Esophagus muscularis mucosa (tissue), 4 donors: ENCODE measurements around the gene IL11. TPM values are rescaled to one million over a fixed set of nuclear protein-coding genes. Genes with fewer than 3 reads are reported as not detected.

Experiments
- DNase-seq: peaks from one replicate; pipeline ENCODE4 v3.0.0-alpha.2; 2017; ENCODE audit errors: extremely low spot score
- H3K27ac ChIP-seq, 4 donors: fragments of 200-600 bp; sonication (generic); replicated peaks in 1 of 4; 1 replicate in 3 of 4; 2 replicates in 1 of 4; pipeline ENCODE4 v1.5.1; 2016 to 2019; ENCODE audit warnings: mild to moderate bottlenecking in 1 of 4
- H3K27me3 ChIP-seq, 4 donors: fragments of 200-600 bp; sonication (generic); one replicate each; pipeline versions ENCODE4 v1.5.1 to v1.6.0; 2016 to 2019
- H3K36me3 ChIP-seq, 4 donors: fragments of 200-600 bp; sonication (generic); one replicate each; pipeline ENCODE4 v1.5.1; 2016 to 2019
- H3K4me1 ChIP-seq, 4 donors: fragments of 200-600 bp; sonication (generic); one replicate each; pipeline ENCODE4 v1.5.1; 2016 to 2019
- H3K4me3 ChIP-seq, 4 donors: fragments of 200-600 bp; sonication (generic); 1 replicate in 2 of 4; 2 replicates in 2 of 4; pipeline ENCODE4 v1.5.1; 2016 to 2019; ENCODE audit warnings: mild to moderate bottlenecking in 4 of 4, moderate library complexity in 1 of 4
- H3K9me3 ChIP-seq, 4 donors: fragments of 200-600 bp; sonication (generic); 1 replicate in 3 of 4; 2 replicates in 1 of 4; pipeline ENCODE4 v1.5.1; 2016 to 2019
- EP300 ChIP-seq: sonication (generic); formaldehyde crosslinking; IDR thresholded peaks from one replicate; pipeline ENCODE4 v1.6.1; 2017; ENCODE audit warnings: antibody characterized with exemption
- POLR2A ChIP-seq: fragments of 450-650 bp; IDR thresholded peaks from one replicate; pipeline ENCODE4 v1.6.1; 2017; ENCODE audit warnings: antibody characterized with exemption, moderate library complexity, mild to moderate bottlenecking, low read depth
- POLR2AphosphoS5 ChIP-seq, 2 donors: sonication (generic); formaldehyde crosslinking; IDR thresholded peaks; one replicate each; pipeline ENCODE4 v1.6.1; 2017; ENCODE audit warnings: antibody characterized with exemption in 2 of 2
- WGBS: methylation state at CpG from one replicate; pipeline ENCODE4 v1.1.5; 2018; 5-methylcytosine and 5-hydroxymethylcytosine counted together
- intact Hi-C: fragments of 100-400 bp; cut with DNase I; formaldehyde crosslinking; loops from one replicate; pipeline ENCODE4 v1.15.1; 2023
- total RNA-seq, 4 donors: library from RNA; depleted of rRNA; stranded (reverse); fragments of >200 nt; gene quantifications; one replicate each; pipeline versions ENCODE4 v1.1.0 to v1.2.1, GENCODE V29; 2016
- TF ChIP-seq, protein P1 (sequence below), 3 experiments: fragments of 200-600 bp in 2 of 3; fragments of 450-650 bp in 1 of 3; sonication (generic) in 2 of 3; IDR thresholded peaks; one replicate each; pipeline ENCODE4 v1.5.1; 2017 to 2019; ENCODE audit warnings: antibody characterized with exemption in 3 of 3, mild to moderate bottlenecking in 2 of 3, moderate library complexity in 1 of 3

The IL11 gene
- total RNA-seq, 4 donors from 2014 or later = 0.33 to 0.34 TPM; not detected in 2

DNA sequence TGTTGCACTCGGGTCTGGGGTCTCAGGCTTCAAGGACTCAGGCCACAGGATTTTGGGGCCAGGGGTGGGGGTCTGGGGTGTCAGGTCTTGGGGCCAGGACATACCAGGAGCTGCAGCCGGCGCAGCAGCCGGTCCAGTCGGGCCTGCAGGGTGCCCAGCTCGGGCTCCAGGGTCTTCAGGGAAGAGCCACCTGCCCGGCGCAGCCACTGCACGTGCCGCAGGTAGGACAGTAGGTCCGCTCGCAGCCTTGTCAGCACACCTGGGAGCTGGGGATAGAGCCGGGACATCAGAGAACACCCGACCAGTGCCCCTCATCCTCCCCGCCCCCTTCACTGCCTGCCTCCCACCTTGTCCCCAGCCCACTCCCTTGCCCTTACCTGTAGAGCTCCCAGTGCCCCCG is 2.2 kb downstream of the IL11 start:
- 67% methylated on average over 1 of the region's 16 CpGs for whole genome bisulfite sequencing
- Histone ChIP-seq H3K4me1 (peaks cover 13 to 22% (median 21%) of the 10 kb centered on the region in 4 donors), H3K9me3 (no peaks in the 10 kb centered on the region), H3K4me3 (no peak overlapping the region), H3K27ac (no peak overlapping the region), H3K36me3 (no peaks in the 10 kb centered on the region), H3K27me3 (peaks cover 5 to 79% (median 41%) of the 10 kb centered on the region in 4 donors)
- TF ChIP-seq, protein P1, sequence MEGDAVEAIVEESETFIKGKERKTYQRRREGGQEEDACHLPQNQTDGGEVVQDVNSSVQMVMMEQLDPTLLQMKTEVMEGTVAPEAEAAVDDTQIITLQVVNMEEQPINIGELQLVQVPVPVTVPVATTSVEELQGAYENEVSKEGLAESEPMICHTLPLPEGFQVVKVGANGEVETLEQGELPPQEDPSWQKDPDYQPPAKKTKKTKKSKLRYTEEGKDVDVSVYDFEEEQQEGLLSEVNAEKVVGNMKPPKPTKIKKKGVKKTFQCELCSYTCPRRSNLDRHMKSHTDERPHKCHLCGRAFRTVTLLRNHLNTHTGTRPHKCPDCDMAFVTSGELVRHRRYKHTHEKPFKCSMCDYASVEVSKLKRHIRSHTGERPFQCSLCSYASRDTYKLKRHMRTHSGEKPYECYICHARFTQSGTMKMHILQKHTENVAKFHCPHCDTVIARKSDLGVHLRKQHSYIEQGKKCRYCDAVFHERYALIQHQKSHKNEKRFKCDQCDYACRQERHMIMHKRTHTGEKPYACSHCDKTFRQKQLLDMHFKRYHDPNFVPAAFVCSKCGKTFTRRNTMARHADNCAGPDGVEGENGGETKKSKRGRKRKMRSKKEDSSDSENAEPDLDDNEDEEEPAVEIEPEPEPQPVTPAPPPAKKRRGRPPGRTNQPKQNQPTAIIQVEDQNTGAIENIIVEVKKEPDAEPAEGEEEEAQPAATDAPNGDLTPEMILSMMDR (IDR thresholded peaks at IDR 0.05) = no peak
- TF ChIP-seq EP300 (no peak), POLR2AphosphoS5 (IDR thresholded peaks at IDR 0.05) (no peak), POLR2A (no peak)
- intact Hi-C loops = no loop called here
- no peak for DNase-seq

DNA sequence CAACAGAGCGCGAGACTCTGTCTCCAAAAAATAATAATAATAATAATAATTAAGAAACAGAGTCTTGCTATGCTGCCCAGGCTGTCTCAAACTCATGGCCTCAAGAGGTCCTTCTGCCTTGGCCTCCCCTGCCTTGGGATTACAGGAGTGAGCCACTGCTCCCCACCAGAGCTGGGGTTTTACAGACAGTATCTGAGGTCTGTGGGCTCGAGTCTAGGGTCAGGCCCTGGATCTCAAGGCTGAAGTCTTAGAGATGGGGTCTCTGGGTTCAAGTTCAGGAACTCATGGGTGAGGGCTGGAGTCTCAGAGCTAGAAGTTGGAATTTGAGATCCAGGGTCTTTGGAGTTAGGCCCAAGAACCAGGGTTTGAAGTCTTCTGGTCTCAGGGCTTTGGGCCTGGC is 3.5 kb downstream of the IL11 start:
- TF ChIP-seq POLR2AphosphoS5 (IDR thresholded peaks at IDR 0.05) (no peak), EP300 (no peak), POLR2A (no peak)
- TF ChIP-seq, protein P1 (IDR thresholded peaks at IDR 0.05) = no peak
- no peak overlapping the region for H3K4me3 ChIP-seq
- H3K4me1 ChIP-seq = peaks cover 13 to 22% (median 21%) of the 10 kb centered on the region in 4 donors
- peaks cover 5 to 78% (median 28%) of the 10 kb centered on the region in 4 donors for H3K27me3 ChIP-seq
- intact Hi-C loops = no loop called here
- no peak overlapping the region for H3K27ac ChIP-seq
- 80% methylated on average over 3 of the region's 3 CpGs for WGBS
- H3K36me3 ChIP-seq = no peaks in the 10 kb centered on the region
- H3K9me3 ChIP-seq = no peaks in the 10 kb centered on the region
- DNase-seq = no peak

DNA sequence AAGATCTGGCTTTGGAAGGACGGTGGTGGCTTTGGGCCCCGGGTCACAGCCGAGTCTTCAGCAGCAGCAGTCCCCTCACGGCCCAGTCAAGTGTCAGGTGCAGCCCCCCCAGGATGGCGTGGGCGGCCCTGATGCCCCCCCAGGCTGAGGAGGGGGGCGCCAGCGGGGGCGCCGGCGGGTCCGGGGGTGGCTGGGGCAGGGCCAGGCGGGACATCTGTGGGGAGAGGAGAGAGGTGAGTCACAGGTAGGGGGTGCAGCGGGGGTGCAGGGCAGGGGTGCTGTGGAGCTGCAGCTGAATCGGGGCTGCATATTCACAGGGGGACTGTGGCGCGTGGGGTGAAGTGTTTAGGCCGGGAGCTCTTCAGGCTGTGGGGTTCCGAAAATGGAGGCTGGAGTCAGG is 4.3 kb downstream of the IL11 start:
- peaks cover 5 to 78% (median 24%) of the 10 kb centered on the region in 4 donors for H3K27me3 ChIP-seq
- intact Hi-C loops = no loop called here
- H3K36me3 ChIP-seq = no peaks in the 10 kb centered on the region
- H3K9me3 ChIP-seq = no peaks in the 10 kb centered on the region
- WGBS = 90% methylated on average over 12 of the region's 19 CpGs
- no peak for DNase-seq
- peaks cover 13 to 22% (median 21%) of the 10 kb centered on the region in 4 donors for H3K4me1 ChIP-seq
- H3K27ac ChIP-seq = no peak overlapping the region
- no peak overlapping the region for H3K4me3 ChIP-seq
- TF ChIP-seq EP300 (no peak), POLR2A (no peak), POLR2AphosphoS5 (IDR thresholded peaks at IDR 0.05) (no peak)
- TF ChIP-seq, protein P1 (IDR thresholded peaks at IDR 0.05) = no peak

DNA sequence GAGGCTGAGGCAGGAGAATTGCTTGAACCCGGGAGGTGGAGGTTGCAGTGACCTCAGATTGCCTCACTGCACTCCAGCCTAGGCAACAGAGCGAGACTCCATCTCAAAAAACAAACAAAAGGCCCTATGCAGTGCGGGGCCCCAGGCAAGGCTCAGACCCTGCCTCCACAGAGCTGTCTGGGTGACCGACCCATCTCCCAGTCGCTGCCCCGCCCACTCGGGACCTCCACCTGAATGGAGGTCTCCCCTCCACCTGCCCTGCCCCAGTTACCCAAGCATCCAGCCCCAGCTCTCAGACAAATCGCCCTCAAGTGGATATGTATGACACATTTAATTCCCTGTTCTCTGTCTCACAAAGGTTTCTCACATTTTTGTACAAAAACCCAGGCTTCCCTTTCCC is 5.0 kb downstream of the IL11 start:
- no peak overlapping the region for H3K4me3 ChIP-seq
- H3K27ac ChIP-seq = no peak overlapping the region
- no peaks in the 10 kb centered on the region for H3K36me3 ChIP-seq
- no peaks in the 10 kb centered on the region for H3K9me3 ChIP-seq
- no peak for DNase-seq
- peaks cover 13 to 19% (median 17%) of the 10 kb centered on the region in 4 donors for H3K4me1 ChIP-seq
- intact Hi-C loops = no loop called here
- no peak for TF ChIP-seq EP300
- TF ChIP-seq, protein P1 (IDR thresholded peaks at IDR 0.05) = no peak
- no peak for TF ChIP-seq POLR2A
- TF ChIP-seq POLR2AphosphoS5 (IDR thresholded peaks at IDR 0.05) = no peak
- WGBS = 84% methylated on average over 8 of the region's 8 CpGs
- peaks cover 5 to 78% (median 17%) of the 10 kb centered on the region in 4 donors for H3K27me3 ChIP-seq
